Measurements from ENCODE around the gene SLC31A1.
A peak's percentile ranks its signal among the peaks of the same experiment; 100 is the strongest.

Gene SLC31A1

GRCh38 chr9:113221003-113221799 lies at the start of gene SLC31A1, which contains the start of gene FKBP15:
SLC31A1 (plus strand) TSS chr9:113221544; CDS start chr9:113256149, 34,605 bp downstream.
FKBP15 (minus strand) TSS chr9:113221277; CDS start chr9:113221243, 34 bp downstream.
- peak; percentile 96 to 97 for DNase-seq (ENCODE audit: low read depth in 2 of 2)

- DNase-seq (ENCODE audit: low read depth in 2 of 2): no peak
These were observed 48.0 kb upstream of the SLC31A1 start for GRCh38 chr9:113173341-113173740.

DNA sequence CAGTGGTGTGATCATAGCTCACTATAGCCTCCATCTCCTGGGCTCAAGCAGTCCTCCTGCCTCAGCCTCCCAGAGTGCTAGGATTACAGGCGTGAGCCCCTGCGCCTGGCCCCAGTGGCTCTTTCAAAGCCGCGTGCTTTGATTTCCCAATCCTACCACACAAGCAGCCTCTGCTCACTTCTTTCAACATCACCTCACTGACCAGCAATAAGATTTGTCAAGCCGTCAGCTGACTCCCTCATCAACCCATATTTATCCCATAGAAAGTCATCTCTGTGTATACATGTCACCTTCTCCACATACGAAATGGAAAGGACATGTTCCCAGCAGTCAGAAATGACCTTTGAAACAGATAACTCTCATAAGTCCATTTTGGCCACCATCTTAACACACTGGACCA lies 44.5 kb upstream of the SLC31A1 start:
- DNase-seq (ENCODE audit: low read depth in 2 of 2): no peak

DNA sequence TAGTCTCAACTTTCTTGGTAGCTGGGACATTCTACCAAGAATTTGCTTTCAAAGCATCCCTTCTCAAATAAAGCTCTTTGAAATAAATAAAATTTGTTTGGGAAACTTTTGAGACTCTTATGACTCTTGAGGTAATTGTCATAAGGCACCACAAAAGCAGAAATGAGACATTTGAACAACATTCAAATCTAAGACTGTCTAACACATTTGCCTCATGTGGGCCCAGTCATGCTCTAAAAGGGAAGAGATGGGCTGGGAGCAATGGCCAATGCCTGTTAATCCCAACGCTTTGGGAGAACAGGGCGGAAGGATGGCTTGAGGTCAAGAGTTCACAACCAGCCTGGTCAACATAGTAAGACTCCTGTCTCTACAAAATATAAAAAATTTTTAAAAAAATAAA lies 44.1 kb upstream of the SLC31A1 start:
- no peak for DNase-seq (ENCODE audit: low read depth in 2 of 2)

GRCh38 chr9:113178087-113178486 lies 43.3 kb upstream of the SLC31A1 start:
- DNase-seq (ENCODE audit: low read depth in 2 of 2): no peak

DNA sequence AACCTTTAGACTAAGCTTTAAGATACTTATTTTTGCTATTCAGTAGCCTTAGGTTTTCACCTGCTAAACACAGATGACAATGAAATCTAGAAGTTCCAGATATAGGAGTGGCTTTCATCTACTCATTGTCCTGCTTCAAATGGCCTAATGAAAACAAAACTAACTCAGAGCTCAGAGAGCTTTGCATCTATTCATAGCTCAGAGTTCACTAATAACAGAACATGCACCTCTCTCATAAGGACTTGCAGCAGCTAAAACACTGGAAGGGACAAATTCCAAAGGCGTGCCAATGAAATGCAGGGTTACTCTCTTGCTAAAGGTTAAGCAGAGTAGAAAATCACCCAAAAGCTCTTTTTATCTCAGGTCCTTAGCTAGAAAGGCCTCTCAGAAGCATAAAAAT lies 41.5 kb upstream of the SLC31A1 start:
- no peak for DNase-seq (ENCODE audit: low read depth in 2 of 2)

GRCh38 chr9:113181165-113181564 lies 40.2 kb upstream of the SLC31A1 start:
- no peak for DNase-seq (ENCODE audit: low read depth in 2 of 2)

DNA sequence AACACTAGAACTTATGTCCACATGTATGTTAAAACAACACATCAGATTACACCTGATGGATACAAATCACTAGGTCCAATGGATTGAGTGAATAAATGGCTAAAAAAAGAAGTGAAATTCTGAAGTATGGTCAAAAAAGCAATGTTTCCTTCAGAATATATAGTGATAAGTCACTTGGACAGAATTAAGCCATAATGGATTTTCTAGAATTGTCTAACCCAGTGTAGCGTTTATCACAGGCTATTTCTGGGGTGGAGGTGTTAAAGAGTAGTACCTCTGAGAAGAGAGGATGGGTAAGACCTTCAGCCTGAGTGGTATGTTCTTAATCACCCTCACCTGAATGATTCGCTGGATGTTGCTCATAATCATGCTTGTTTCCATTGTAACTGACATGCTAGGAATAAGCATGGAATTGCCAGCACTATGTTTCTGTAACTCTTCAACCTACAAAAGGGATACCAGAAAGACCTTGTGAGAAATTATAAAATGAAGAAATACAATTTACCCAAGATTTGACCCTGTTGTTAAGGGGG lies 37.3 kb upstream of the SLC31A1 start:
- DNase-seq (ENCODE audit: low read depth in 2 of 2): no peak

DNA sequence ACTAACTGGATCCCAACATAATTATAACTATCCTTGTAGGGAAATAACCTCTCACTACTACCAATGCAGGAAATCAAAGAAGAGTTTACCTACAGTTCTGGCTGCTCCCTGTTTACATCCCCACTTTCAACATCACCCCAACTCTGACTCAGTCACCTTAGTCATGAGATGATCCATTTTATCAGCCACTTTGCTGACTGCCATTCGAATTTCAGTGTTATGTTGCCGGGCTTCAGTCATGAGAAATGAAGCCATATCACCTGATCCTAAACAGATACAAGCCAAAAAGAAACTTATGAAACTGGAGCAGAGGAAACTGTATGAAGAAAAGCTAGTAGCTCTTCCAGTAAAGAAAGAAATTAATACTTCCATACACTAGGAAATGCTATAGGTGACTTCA lies 36.8 kb upstream of the SLC31A1 start:
- DNase-seq (ENCODE audit: low read depth in 2 of 2): no peak

- DNase-seq (ENCODE audit: low read depth in 2 of 2): no peak
These were observed 36.1 kb upstream of the SLC31A1 start for GRCh38 chr9:113185271-113185670.

GRCh38 chr9:113186137-113186755 lies 35.1 kb upstream of the SLC31A1 start:
- DNase-seq (ENCODE audit: low read depth in 2 of 2): no peak

DNA sequence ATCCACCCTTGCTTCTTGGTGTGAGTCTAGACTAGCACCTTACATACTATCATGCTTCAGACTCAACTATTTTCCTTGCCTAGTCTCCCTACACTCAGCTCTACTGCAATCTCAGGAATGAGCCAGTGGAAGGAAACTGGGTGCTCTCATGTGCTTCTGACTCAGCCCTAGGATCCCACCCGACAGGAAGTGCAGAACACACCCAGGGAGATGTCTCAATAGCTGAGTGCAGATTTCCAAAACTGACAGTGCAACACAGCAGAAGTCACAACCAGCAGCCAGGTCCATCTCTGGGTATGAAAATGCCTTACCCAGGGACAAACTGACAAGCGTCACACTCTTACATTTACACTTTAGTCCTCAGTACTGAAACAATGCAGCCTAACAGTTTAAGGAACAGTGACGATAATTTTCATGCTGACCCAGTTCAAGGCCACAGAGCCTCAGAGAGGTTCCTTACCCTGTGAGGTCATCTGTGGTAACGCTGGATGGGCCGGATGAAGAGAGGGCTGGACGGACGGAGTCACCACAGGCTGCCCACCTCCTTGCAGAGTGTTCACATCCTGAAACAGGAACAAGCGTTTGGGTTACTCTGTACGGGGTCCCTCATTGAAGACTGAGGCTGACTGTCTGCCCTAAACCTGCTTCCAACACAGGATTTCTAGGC lies 33.3 kb upstream of the SLC31A1 start:
- peak; percentile 49 to 56 for DNase-seq (ENCODE audit: low read depth in 2 of 2)

DNA sequence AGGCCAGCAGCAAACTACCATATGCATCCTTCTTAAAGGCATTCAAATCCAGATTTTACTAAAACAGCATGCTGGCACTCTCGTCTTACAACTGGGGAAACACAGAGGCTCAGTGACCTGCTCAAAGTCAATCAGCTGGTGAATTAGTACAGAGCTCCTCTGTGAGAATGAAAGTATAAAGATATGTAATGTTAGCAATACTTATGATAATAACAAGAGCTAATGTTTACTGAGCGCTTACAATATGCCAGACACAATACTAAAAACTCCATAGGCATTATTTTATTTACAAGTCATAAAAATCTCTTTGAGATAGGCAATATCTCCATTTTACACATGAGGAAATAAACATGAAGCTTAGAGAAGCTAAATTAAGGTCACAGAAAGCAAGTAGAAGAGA lies 28.9 kb upstream of the SLC31A1 start:
- no peak for DNase-seq (ENCODE audit: low read depth in 2 of 2)

- DNase-seq (ENCODE audit: low read depth in 2 of 2): no peak
These were observed 21.5 kb upstream of the SLC31A1 start for GRCh38 chr9:113199683-113200329.

- no peak for DNase-seq (ENCODE audit: low read depth in 2 of 2)
These were observed 15.9 kb upstream of the SLC31A1 start for GRCh38 chr9:113205432-113205831.

GRCh38 chr9:113205861-113206260 lies 15.5 kb upstream of the SLC31A1 start:
- no peak for DNase-seq (ENCODE audit: low read depth in 2 of 2)

DNA sequence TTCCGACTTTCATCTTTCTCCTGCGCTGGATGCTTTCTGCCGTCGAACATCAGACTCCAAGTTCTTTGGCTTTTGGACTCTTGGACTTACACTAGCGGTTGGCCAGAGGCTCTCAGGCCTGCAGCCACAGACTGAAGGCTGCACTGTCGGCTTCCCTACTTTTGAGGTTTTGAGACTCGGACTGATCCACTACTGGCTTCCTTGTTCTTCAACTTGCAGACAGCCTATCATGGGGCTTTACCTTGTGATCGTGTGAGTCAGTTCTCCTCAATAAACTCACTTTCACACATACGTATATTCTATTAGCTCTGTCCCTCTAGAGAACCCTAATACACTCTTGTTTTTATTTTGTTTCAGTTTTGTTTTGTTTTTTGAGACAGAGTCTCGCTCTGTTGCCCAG lies 10.5 kb upstream of the SLC31A1 start:
- no peak for DNase-seq (ENCODE audit: low read depth in 2 of 2)

GRCh38 chr9:113215132-113215531 lies 6.2 kb upstream of the SLC31A1 start:
- no peak for DNase-seq (ENCODE audit: low read depth in 2 of 2)

DNA sequence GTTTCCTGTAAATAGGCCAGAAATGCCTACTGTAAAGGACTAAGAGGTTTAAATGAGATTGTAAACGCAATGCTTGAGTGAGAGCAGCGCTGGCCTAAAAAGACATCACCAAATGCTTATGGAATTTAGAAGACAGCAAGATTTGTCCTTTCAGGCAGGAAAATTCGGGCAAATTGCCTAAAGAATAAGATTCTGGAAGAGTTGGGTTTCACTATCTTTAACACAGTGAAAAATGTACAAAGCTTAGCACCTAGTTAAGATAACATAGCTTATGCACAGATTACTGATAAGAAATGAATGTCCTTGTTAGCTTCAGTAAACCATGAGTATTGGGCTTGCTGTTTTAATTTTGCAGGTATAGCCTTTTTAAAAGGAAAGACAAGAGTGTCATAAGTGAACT lies 4.9 kb upstream of the SLC31A1 start:
- DNase-seq (ENCODE audit: low read depth in 2 of 2): no peak

- no peak for DNase-seq (ENCODE audit: low read depth in 2 of 2)
These were observed 2.0 kb upstream of the SLC31A1 start for GRCh38 chr9:113219186-113219936.

DNA sequence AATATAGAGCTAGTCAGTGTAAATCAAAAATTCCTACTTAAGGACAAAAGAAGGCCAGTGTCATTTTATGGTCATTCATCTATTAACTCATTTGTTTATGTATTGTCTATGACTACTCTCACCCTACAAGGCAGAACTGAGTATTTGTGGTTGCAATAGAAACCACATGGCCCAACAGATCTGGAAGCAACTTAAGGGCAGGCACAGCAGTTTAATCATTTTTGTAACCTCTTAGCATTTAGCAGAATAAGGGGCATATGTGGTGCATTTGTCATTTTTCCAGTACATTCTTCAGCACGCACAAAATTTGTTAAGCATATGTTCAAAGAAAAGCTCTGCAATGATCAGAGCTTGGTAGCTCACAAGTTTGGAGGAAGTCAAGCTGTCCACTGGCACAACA lies 1.4 kb upstream of the SLC31A1 start:
- DNase-seq (ENCODE audit: low read depth in 2 of 2): no peak
